NOMO-1 treated with dmso at 0.1 percent for 144 hours (cell line): ENCODE measurements around the gene PDE3A.
"Not testable (repeated sequence)": the region's sequence is repeated elsewhere in the genome, so short reads cannot be mapped to it uniquely, and the experiment has no call there.

Experiments used
- DNase-seq: peaks from one replicate; lab custom pipeline; 2025; ENCODE audit not compliant: unreplicated experiment; lab: John Stamatoyannopoulos, UW

Gene PDE3A

GRCh38 chr12:20368114-20368650 lies at the start of gene PDE3A:
PDE3A (plus strand) TSS chr12:20368537; CDS start chr12:20369285, 748 bp downstream.
- DNase-seq = peak; percentile 36

- peak; percentile 1 for DNase-seq
These were observed 49.0 kb upstream of the PDE3A start for GRCh38 chr12:20319366-20319765.

DNA sequence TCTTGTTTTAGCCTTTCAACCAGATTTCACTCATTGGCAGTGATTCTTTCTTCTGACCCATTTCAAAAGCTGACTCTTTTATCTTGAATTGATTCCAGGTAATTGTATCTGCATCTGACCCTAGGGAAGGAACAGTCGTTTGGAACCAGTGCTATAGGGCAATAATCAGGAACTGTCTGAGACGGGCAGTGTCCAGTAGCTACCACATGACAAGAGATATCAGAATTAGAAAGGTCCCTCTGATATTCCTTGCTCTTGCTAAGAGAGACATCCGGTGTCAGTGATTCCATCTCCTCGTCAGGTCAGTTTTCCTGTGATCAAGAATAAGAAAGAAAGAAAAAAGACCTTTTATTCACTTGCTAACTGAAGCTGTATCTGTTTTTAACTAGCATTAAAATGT lies 47.8 kb upstream of the PDE3A start:
- DNase-seq = no peak

GRCh38 chr12:20330826-20331505 lies 37.4 kb upstream of the PDE3A start:
- not testable (repeated sequence) for DNase-seq

GRCh38 chr12:20339060-20339459 lies 29.3 kb upstream of the PDE3A start:
- no peak for DNase-seq

DNA sequence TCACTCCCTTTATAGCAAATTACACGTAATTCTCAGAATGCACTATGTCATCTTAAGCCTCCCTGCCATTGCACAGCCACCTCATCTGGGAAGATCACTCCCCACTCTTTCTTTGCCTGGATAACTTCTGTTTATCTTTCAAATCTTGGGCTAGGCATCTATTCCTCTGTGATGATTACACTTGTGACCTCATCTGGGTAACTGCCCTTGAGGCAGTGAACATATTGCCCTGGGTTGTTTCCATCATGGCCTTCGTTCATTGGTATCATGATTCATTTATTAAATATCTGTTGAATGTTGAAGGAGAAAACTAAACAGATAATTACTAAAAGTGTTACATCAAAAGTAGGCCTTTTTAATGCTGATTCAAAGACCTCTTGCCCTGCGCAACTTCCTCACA lies 26.2 kb upstream of the PDE3A start:
- no peak for DNase-seq

DNA sequence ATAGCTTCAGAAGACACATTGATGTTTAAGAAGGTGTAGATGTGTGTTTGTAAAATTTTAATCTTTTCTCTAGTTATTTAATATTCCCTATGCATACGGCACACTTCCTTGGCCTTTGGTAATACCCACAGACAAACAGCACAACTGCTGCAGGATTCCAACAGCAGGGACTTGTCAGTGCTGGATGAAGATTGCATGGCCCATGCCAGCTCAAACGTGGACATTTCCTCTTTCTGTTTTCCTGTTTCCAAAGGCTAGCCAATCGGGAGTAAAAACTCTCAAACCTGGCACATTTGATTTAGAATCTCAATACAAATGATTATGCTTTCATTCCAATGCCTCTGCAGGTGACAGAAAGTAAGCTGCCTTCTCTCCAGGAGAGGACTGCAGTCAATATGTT lies 22.5 kb upstream of the PDE3A start:
- no peak for DNase-seq

- no peak for DNase-seq
These were observed 18.3 kb upstream of the PDE3A start for GRCh38 chr12:20350026-20350425.

- no peak for DNase-seq
These were observed 17.8 kb upstream of the PDE3A start for GRCh38 chr12:20350495-20350894.

GRCh38 chr12:20351406-20351805 lies 16.9 kb upstream of the PDE3A start:
- DNase-seq = no peak

DNA sequence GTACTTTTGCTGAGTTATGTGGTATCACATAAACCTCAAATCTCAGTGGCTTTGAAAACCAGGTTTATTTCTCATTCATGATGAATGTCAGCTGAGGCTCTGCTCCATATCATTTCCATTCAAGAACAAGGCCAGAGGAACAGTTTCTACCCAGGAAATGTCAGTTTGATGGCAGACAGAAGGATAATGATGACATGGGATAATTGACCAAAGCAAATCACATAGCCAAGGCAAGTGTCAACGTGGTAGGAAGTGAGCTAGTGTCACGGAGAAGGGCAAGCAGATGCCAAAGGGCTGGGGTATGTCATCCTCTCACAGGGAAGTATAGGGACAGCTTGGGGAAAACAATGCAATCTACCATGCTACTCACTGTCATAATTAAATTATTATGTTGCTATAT lies 12.3 kb upstream of the PDE3A start:
- DNase-seq = no peak

GRCh38 chr12:20360407-20360806 lies 7.9 kb upstream of the PDE3A start:
- no peak for DNase-seq

DNA sequence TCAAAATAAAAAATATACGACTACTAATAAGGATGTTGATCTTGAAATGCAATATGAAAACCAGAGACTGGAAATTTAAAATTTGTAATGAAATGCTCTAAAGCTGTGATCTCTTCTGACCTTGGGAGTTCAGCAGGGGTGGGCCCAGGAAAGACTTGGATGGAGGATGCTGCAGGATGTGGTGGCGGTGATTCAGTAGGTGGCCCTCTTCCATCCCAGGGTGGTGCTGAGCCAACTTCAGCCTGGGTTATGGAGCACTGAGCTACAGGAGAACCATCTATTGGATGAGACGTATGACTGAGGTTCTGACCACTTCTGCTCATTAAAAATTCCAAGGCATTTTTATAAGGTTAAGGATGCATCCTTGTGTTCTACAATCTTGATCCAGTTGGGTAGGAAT lies 6.9 kb upstream of the PDE3A start:
- no peak for DNase-seq

DNA sequence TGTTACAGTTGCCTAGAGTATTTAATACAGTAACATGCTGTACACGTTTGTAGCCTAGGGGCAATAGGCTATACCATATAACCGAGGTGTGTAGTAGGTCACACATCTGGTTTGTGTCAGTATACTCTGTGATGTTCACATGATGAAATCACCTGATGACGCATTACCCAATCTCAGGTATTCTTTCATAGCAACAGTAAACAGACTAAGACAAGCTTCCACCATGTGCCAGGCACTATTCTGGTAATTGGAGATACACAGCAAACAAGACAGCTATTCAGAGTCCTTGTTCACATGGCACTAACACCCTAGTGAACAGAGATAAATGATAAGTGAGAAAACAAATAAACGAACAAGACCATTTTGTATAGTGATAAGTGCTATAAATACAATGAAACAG lies 3.8 kb upstream of the PDE3A start:
- DNase-seq = no peak

DNA sequence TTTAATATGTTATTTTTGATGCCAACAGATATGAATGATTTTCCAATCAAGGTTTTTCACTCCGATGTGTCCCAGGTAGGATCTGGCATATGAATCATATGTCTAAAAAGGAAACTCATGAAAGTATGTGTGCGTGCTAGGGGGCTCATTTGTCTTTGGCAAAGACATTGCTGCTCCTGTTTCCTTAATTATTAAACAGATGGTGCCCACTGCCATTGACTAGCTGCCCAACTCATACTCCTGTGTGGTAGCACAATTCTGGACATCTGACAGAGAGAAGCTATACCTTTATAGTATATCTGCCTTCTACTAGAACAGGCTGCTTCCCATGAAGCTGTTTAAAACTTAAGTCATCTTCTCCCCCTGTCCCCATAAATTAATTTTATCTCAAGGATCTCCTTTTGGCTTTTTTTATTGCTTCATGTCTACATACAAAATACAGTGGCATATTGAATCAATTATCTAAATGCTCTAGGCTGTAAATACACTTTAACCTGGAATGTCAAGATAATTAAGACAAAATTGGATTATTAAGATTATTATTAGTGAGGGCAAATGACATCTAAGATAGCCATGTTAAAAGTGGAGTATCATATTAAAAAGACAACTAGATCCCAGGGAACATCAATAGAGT lies 1.4 kb upstream of the PDE3A start:
- DNase-seq = no peak

DNA sequence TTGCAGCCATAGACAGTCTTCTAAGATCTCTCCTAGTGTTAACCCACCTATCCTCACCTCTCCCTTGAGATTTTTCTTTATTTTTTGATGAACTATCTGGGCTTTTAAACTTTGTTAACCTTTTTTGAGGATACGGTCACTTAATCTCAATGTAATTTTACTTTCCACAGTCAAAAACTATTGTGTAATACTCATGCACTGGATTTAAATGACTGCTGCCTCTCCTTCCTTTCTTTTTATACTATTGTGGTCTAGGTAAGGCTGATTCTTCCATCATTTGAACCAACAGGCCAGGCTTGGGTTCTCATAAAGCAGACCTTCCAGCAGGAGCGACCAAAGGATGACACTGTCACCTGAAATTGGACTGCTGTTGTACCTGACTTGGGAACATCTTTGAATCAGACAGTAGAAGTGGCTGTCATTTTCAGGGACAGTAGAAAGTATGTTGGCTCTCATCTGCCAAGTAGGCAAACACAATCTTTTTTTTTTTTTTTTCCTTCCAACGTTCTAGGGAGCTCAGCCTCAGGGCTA lies 689 bp upstream of the PDE3A start:
- no peak for DNase-seq

GRCh38 chr12:20368651-20369304 lies 441 bp downstream of the PDE3A start:
- no peak for DNase-seq

DNA sequence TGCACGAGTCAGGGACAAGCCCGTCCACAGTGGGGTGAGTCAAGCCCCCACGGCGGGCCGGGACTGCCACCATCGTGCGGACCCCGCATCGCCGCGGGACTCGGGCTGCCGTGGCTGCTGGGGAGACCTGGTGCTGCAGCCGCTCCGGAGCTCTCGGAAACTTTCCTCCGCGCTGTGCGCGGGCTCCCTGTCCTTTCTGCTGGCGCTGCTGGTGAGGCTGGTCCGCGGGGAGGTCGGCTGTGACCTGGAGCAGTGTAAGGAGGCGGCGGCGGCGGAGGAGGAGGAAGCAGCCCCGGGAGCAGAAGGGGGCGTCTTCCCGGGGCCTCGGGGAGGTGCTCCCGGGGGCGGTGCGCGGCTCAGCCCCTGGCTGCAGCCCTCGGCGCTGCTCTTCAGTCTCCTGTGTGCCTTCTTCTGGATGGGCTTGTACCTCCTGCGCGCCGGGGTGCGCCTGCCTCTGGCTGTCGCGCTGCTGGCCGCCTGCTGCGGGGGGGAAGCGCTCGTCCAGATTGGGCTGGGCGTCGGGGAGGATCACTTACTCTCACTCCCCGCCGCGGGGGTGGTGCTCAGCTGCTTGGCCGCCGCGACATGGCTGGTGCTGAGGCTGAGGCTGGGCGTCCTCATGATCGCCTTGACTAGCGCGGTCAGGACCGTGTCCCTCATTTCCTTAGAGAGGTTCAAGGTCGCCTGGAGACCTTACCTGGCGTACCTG lies 1.1 kb downstream of the PDE3A start:
- no peak for DNase-seq

- DNase-seq = no peak
These were observed 1.7 kb downstream of the PDE3A start for GRCh38 chr12:20370014-20370386.

- no peak for DNase-seq
These were observed 2.7 kb downstream of the PDE3A start for GRCh38 chr12:20370866-20371519.
